ENCODE results near the gene ECSCR. TPM values are rescaled to one million over a fixed set of nuclear protein-coding genes. Genes with fewer than 3 reads are reported as not detected.

ECSCR gene
- total and polyA plus RNA-seq, 2 of the 8 experiments (the other 6 are each of a cell fraction or from before 2014, with no cell fraction given): 2.7 to 7.2 TPM

- no peaks in the 10 kb centered on the region for H3K27me3 ChIP-seq (replicated peaks in 1 of 4; ENCODE audit: control insufficient read depth in 3 of 4, extremely low read depth in 1 of 4, insufficient read depth in 3 of 4, low read length in 3 of 4)
- no peak overlapping the region for H3K23ac ChIP-seq (ENCODE audit: insufficient read length)
- H4K91ac ChIP-seq (replicated peaks; ENCODE audit: insufficient read length, low read length): no peak overlapping the region
- peaks cover 2 to 7% (median 5%) of the 10 kb centered on the region in 4 experiments; a peak in 5 of 7 replicates for H3K4me1 ChIP-seq (replicated peaks in 1 of 4; ENCODE audit: control insufficient read depth in 3 of 4, insufficient read depth in 4 of 4, low read length in 3 of 4)
- no peak overlapping the region for H2BK120ac ChIP-seq (replicated peaks; ENCODE audit: low read depth, low read length)
- no peak overlapping the region for H2BK12ac ChIP-seq (ENCODE audit: low read depth, low read length)
- ChIA-PET CTCF (ENCODE audit: partially characterized antibody) (interaction anchor here (0.6 to 2.6 kb wide), 7 partner anchors 9 to 56 kb away, joined by 3 to 7 read pairs (median 4); no protein-coding TSS in a partner anchor), POLR2A (ENCODE audit: partially characterized antibody) (interaction anchor here (1.0 to 1.2 kb wide), 4 partner anchors 9 to 18 kb away, joined by 3 to 4 read pairs (median 3); partner anchors contain the start of gene DNAJC18)
- H2BK5ac ChIP-seq (ENCODE audit: low read depth, low read length): no peak overlapping the region
- H2BK20ac ChIP-seq (ENCODE audit: low read length): no peak overlapping the region
- H3K56ac ChIP-seq (replicated peaks; ENCODE audit: insufficient read length, low read depth, low read length): no peak overlapping the region
- no peak overlapping the region for H4K5ac ChIP-seq (ENCODE audit: insufficient read length, low read depth, low read length)
- H3K4ac ChIP-seq (replicated peaks; ENCODE audit: insufficient read length, low read depth, low read length): no peak overlapping the region
- peaks cover 0 to 14% of the 10 kb centered on the region in 2 experiments for H4K20me1 ChIP-seq (replicated peaks in 1 of 2; ENCODE audit: control insufficient read depth in 1 of 2, insufficient read depth in 2 of 2, low read length in 2 of 2)
- H3K27ac ChIP-seq (ENCODE audit: low read depth, low read length): no peak overlapping the region
- H3K23me2 ChIP-seq (ENCODE audit: low read depth, low read length): peaks cover 17% of the 10 kb centered on the region; the same call in 1 of the 2 replicates
- no peaks in the 10 kb centered on the region for H3K79me2 ChIP-seq (ENCODE audit: control insufficient read depth in 1 of 2, insufficient read depth in 2 of 2, low read length in 2 of 2)
- H2AFZ ChIP-seq (ENCODE audit: low read length): no peak overlapping the region
- H3K4me3 ChIP-seq (ENCODE audit: extremely low read depth in 1 of 4, insufficient read depth in 2 of 4, low read depth in 3 of 4, low read length in 4 of 4): no peak overlapping the region
- DNase-seq (ENCODE audit: low read depth in 1 of 2, low spot score in 2 of 2) (no peak), FAIRE-seq (no peak)
- no peak overlapping the region for H4K8ac ChIP-seq (ENCODE audit: extremely low read depth, insufficient read depth, low read length)
- no peak overlapping the region for H3K4me2 ChIP-seq (ENCODE audit: insufficient read depth in 1 of 2, low read depth in 2 of 2, low read length in 2 of 2)
- H2AK5ac ChIP-seq (ENCODE audit: low read depth, low read length): no peak overlapping the region
- H3K18ac ChIP-seq (ENCODE audit: extremely low read depth, low read length): no peak overlapping the region
- H3K36me3 ChIP-seq (ENCODE audit: control insufficient read depth in 2 of 4, insufficient read depth in 4 of 4, low read length in 3 of 4): no peaks in the 10 kb centered on the region
- no peaks in the 10 kb centered on the region; the same call in none of the 2 replicates for H3K79me1 ChIP-seq (ENCODE audit: low read depth, low read length)
- no peak overlapping the region for H3K14ac ChIP-seq (ENCODE audit: insufficient read length)
- no peak overlapping the region for H2BK15ac ChIP-seq (ENCODE audit: low read length)
- no peak for TF ChIP-seq EGR1 (IDR thresholded peaks at IDR 0.05; ENCODE audit: borderline replicate concordance, low read depth, low read length)
- no peak for TF ChIP-seq TCF12 (IDR thresholded peaks at IDR 0.05; ENCODE audit: low read depth, low read length)
- no peak for TF ChIP-seq PHF8 (conservative IDR thresholded peaks at IDR 0.05; ENCODE audit: low read depth, low read length)
- no peak for TF ChIP-seq TBP (IDR thresholded peaks at IDR 0.05; ENCODE audit: low read depth, low read length)
- TF ChIP-seq RXRA (IDR thresholded peaks at IDR 0.05; ENCODE audit: insufficient read depth, low read depth, low read length): no peak
- no peak for TF ChIP-seq TAF1 (IDR thresholded peaks at IDR 0.05; ENCODE audit: low read depth, low read length)
- TF ChIP-seq SP4 (IDR thresholded peaks at IDR 0.05; ENCODE audit: low read length): no peak
- 90% methylated on average over 12 of the region's 12 CpGs; no CpG with 5 or more reads in 1 of the 2 experiments for WGBS, 2 experiments (ENCODE audit: extremely low coverage in 1 of 2, insufficient coverage in 1 of 2, insufficient read length in 1 of 2, insufficient replicate concordance in 2 of 2, low coverage in 1 of 2, low lambda C conversion rate in 2 of 2, missing lambda C conversion rate in 1 of 2)
- no peak overlapping the region for H3K9ac ChIP-seq (replicated peaks in 1 of 4; ENCODE audit: extremely low read depth in 1 of 4, low read depth in 3 of 4, low read length in 3 of 4)
- H3K9me3 ChIP-seq (ENCODE audit: insufficient read depth in 2 of 2, low read depth in 1 of 2, low read length in 1 of 2): no peaks in the 10 kb centered on the region
Measured at GRCh38 chr5:139456776-139457175, 5.8 kb downstream of the ECSCR start.
